Measurements from ENCODE around the gene PLXNB3.

Gene PLXNB3

GRCh38 chrX:153762626-153763173 lies 1.3 kb upstream of the PLXNB3 start:
- no peak for DNase-seq

GRCh38 chrX:153763298-153763932 lies 634 bp upstream of the PLXNB3 start:
- no peak for DNase-seq

DNA sequence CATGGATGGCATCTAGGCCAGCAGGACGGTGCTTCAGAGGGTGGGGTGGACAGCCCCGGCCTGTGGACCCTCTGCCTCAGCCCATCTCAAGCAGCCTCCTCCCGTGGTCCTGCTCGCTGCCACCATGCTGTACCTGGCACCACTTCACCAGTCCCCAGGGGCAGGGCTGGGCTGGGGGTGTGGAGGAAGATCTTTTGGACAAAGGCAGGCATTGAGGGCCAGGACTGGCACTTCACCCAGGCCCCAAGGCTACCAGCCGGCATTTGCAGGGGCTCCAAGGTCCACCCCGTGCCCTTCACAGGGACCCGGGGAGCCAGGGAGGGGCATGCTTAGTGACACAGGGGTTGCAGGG lies 713 bp downstream of the PLXNB3 start:
- DNase-seq, result no peak

- DNase-seq, result no peak
Observed at GRCh38 chrX:153765138-153766079, 1.4 kb downstream of the PLXNB3 start.

DNA sequence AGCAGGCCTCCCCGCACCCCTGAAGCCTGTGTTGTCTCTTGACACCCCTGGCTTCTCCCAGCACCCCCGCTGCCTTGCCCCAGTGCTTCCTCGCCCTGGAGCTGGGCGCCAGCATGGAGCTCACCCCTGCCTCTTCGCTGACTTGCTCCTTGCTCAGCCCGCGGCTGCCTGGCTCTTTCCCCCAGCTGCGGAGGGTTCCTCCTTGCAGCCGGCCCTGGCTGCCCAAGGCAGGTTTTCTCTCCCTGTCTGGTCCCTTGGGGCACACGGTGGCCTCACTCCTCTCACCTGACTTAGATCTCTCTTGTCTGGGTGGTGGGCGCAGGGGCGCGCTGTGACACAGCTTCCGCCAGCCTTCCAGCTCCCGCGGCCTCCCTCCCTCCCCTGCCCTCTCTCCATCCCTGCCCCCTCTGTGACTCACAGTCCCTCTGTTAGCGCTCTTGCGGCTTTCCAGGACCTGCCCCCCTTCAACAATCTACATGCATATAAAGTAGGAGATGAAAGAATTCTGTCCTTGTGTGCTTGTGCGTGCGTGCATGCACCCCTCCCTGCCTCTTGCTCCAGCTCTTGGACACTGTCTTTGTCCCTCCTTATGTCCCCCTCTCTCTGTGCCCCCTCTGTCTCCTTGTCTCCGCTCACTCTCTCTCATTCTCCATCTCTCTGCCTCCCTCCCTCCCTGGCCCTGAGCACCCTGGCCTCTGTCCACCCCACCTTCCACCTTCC lies 2.2 kb downstream of the PLXNB3 start:
- DNase-seq, result no peak

GRCh38 chrX:153766871-153767673 lies 3.0 kb downstream of the PLXNB3 start:
- DNase-seq, result no peak

DNA sequence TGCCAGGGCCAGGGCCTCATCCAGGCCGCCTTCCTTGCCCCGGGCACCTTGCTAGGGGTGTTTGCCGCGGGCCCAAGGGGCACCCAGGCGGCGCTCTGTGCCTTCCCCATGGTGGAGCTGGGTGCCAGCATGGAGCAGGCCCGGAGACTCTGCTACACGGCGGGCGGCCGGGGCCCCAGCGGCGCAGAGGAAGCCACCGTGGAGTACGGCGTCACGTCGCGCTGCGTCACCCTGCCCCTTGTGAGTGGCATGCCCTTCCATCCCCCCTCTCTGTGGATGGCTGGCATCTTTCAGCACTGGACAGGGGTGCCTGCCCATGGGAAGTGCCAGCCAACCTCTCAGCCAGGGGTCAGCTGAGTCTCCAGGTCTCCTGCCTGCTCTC lies 3.6 kb downstream of the PLXNB3 start:
- no peak for DNase-seq

- no peak for DNase-seq
Observed at GRCh38 chrX:153768311-153769157, 4.5 kb downstream of the PLXNB3 start.

DNA sequence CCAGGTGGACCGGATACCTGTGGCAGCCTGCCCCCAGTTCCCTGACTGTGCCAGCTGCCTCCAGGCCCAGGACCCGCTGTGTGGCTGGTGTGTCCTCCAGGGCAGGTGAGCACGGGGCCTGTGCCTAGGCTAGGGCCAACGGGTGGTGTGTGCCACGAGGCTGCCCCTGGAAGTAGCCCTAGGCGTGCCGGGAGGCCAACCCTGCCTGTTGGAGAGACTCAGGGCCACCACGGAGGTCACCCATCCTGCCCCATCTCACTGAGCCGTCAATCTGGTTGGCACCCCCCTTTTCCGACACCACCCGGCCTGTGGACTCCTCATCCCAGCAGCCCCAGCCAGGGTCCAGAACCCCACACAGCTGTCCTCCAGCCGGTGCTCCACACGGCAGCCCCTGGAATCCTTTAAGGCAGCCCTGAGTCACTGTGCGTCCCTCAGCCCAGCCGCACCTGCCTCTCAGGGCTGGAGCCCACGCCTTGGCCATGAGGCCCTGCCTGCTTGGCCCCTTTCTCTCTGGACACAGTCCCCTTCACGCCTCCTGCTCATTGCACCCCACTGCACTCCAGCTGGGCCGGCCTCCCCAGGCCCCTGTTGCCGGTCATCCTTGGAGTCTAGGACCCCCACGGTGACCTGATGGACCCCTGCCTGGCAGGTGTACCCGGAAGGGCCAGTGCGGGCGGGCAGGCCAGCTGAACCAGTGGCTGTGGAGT lies 5.3 kb downstream of the PLXNB3 start:
- no peak for DNase-seq

DNA sequence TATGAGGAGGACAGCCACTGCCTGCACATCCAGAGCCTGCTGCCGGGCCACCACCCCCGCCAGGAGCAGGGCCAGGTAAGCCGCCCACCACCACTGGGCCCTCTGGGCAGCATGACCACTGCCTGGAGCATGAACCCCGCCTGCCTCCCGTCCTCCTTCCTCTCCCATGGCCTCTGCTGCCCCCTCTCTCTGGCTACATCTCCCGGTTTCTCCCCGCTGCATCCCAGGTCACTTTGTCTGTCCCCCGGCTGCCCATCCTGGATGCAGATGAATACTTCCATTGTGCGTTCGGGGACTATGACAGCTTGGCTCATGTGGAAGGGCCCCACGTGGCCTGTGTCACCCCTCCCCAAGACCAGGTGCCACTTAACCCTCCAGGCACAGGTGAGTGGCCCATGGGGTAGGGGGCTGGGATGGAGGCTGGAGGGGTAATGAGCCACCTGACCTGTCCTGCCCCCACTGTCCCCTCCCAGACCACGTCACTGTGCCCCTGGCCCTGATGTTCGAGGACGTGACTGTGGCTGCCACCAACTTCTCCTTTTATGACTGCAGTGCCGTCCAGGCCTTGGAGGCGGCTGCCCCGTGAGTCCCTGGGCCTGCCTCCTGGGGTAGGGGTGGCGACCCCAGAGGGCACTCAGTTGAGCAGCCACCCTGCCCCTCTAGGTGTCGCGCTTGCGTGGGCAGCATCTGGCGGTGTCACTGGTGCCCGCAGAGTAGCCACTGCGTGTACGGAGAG lies 6.0 kb downstream of the PLXNB3 start:
- no peak for DNase-seq

DNA sequence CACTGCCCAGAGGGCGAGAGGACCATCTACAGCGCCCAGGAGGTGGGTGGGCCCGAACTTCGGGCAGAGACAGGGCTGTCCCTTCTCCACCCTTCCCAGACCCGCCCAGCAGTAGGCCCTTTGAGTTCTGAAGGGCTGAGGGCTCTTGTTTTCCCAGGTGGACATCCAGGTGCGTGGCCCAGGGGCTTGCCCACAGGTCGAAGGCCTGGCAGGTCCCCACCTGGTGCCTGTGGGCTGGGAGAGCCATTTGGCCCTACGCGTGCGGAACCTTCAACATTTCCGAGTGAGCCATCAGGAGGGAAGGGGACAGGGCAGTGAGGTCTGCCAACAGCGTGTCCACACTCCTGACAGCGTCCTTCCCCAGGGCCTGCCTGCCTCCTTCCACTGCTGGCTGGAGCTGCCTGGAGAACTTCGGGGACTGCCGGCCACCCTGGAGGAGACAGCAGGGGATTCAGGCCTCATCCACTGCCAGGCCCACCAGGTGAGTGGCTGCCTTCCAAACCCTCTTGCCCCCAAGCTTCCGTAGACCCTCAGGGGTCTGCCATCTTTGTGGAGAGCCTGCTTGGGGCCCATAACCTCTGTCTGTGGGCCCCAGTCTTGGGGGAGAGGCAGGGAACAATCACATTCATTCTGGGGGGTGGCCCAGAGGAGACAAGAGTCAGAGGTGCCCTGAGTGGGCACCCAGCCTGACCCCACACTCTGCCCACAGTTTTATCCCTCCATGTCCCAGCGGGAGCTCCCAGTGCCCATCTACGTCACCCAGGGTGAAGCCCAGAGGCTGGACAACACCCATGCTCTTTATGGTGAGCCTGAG lies 6.8 kb downstream of the PLXNB3 start:
- DNase-seq, result no peak

GRCh38 chrX:153771415-153772315 lies 7.6 kb downstream of the PLXNB3 start:
- DNase-seq, result no peak

DNA sequence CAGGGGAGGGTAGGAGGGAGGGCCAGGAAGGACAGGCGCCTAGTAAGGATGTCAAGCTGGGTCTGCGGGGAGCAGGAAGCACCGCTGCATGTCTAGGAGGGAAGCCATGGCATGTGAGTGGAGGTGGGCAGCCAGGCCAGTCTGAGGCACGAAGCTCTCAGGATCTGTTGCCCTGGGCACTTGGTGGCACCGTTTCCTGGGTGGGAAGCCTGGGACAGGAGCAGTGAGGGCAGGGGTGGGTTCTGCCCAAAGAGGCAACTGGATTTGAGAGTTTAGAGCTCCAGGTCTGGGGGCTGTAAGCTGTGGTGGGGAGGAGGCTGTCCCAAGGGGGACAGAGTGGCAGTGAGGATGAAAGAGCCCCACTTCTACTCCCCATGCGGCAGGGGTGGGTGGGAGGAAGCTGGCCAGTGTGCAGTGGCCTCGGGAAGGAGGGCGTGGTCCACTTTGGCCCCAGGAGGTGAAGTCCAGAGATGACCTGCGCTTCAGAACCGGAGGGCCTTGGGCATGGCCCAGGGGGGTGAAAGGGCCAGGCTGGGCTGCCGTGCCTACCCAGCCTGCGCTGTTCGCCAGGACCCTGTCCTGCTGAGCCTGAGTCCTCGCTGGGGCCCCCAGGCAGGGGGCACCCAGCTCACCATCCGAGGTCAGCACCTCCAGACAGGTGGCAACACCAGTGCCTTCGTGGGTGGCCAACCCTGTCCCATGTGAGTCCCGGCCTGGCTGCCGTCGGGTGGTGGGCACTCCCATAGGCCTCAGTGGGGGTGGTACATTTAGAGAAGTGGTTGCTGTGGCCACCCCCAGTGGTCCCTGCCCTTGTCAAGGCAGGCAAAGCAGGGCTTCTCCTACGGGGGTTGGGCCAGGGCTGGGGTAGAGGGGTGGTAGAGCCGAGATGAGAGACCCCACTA lies 8.5 kb downstream of the PLXNB3 start:
- DNase-seq, result no peak

DNA sequence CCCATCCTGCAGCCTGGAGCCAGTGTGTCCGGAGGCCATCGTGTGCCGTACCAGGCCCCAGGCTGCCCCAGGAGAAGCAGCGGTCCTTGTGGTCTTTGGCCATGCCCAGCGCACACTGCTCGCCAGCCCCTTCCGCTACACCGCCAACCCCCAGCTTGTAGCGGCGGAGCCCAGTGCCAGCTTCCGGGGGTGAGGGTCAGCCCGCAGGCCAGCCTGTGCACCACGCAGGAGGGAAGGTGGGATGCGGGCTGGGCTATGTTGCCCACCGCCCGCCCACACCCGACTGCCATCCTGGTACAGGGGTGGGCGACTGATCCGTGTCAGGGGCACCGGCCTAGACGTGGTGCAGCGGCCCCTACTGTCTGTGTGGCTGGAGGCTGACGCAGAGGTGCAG lies 9.2 kb downstream of the PLXNB3 start:
- no peak for DNase-seq

GRCh38 chrX:153773741-153774575 lies 9.9 kb downstream of the PLXNB3 start:
- no peak for DNase-seq
